Measurements from ENCODE around the gene PGAP6. TPM values are rescaled to one million over a fixed set of nuclear protein-coding genes. Genes with fewer than 3 reads are reported as not detected.
"Not testable (repeated sequence)": the region's sequence is repeated elsewhere in the genome, so short reads cannot be mapped to it uniquely, and the experiment has no call there.

Gene PGAP6
- total and polyA plus RNA-seq, 3 donors from 2014 or later: 121 to 265 (median 261) TPM

- no peaks in the 10 kb centered on the region for H3K9me3 ChIP-seq
- H3K4me3 ChIP-seq: no peak overlapping the region
- peak overlapping the region in 1 of 2 donors; percentile 41 for H3K27ac ChIP-seq
- intact Hi-C loops (cut with DNase I; ENCODE audit: low total_unique reads): no loop called here
- H3K27me3 ChIP-seq: no peaks in the 10 kb centered on the region
- no peak for DNase-seq
- no peaks in the 10 kb centered on the region for H3K36me3 ChIP-seq (ENCODE audit: low read depth, missing control alignments)
- 76 to 97% methylated on average over 7 to 16 of the region's 16 CpGs for WGBS, 2 donors
- H3K4me1 ChIP-seq: peaks cover 35% of the 10 kb centered on the region
- TF ChIP-seq CTCF (IDR thresholded peaks at IDR 0.05): no peak
- TF ChIP-seq POLR2A (IDR thresholded peaks at IDR 0.05): no peak
Observed at GRCh38 chr16:379183-379960, 2.4 kb downstream of the PGAP6 start.

- peak overlapping the region in 1 of 2 donors; percentile 41 for H3K27ac ChIP-seq
Observed at GRCh38 chr16:378821-379182, 3.0 kb downstream of the PGAP6 start.

GRCh38 chr16:378113-378820 lies 3.5 kb downstream of the PGAP6 start:
- 84 to 87% methylated on average over 32 to 36 of the region's 36 CpGs for WGBS, 2 donors
- H3K36me3 ChIP-seq (ENCODE audit: low read depth, missing control alignments); H3K9me3 ChIP-seq; DNase-seq; intact Hi-C loops (cut with DNase I; ENCODE audit: low total_unique reads); H3K27ac ChIP-seq; H3K27me3 ChIP-seq; H3K4me3 ChIP-seq: not testable (repeated sequence)
- peaks cover 26% of the 10 kb centered on the region for H3K4me1 ChIP-seq

More at GRCh38 chr16:378821-379182, 3.0 kb downstream of the PGAP6 start:
- no peaks in the 10 kb centered on the region for H3K36me3 ChIP-seq (ENCODE audit: low read depth, missing control alignments)
- H3K9me3 ChIP-seq: no peaks in the 10 kb centered on the region
- H3K27me3 ChIP-seq: no peaks in the 10 kb centered on the region
- H3K4me1 ChIP-seq: peaks cover 31% of the 10 kb centered on the region
- WGBS, 2 donors: 60 to 83% methylated on average over 2 to 14 of the region's 14 CpGs
- no peak for DNase-seq
- intact Hi-C loops (cut with DNase I; ENCODE audit: low total_unique reads): no loop called here
- H3K4me3 ChIP-seq: no peak overlapping the region
- TF ChIP-seq POLR2A (IDR thresholded peaks at IDR 0.05) (no peak), CTCF (IDR thresholded peaks at IDR 0.05) (no peak)

- no peak for TF ChIP-seq CTCF (IDR thresholded peaks at IDR 0.05)
- TF ChIP-seq POLR2A (IDR thresholded peaks at IDR 0.05): no peak
- H3K4me3 ChIP-seq: no peak overlapping the region
- no peak for DNase-seq
- H3K27me3 ChIP-seq: no peaks in the 10 kb centered on the region
- H3K36me3 ChIP-seq (ENCODE audit: low read depth, missing control alignments): no peaks in the 10 kb centered on the region
- peaks cover 22% of the 10 kb centered on the region for H3K4me1 ChIP-seq
- H3K9me3 ChIP-seq: no peaks in the 10 kb centered on the region
- intact Hi-C loops (cut with DNase I; ENCODE audit: low total_unique reads): no loop called here
- WGBS, 2 donors: 91 to 92% methylated on average over 31 to 42 of the region's 42 CpGs
- H3K27ac ChIP-seq: no peak overlapping the region
Observed at GRCh38 chr16:377419-377951, 4.3 kb downstream of the PGAP6 start.

GRCh38 chr16:376817-377418 lies 4.9 kb downstream of the PGAP6 start:
- TF ChIP-seq CTCF (IDR thresholded peaks at IDR 0.05): no peak
- no peak for TF ChIP-seq POLR2A (IDR thresholded peaks at IDR 0.05)
- Histone ChIP-seq H3K27me3 (no peaks in the 10 kb centered on the region), H3K4me1 (peaks cover 26% of the 10 kb centered on the region), H3K27ac (no peak overlapping the region), H3K36me3 (ENCODE audit: low read depth, missing control alignments) (no peaks in the 10 kb centered on the region), H3K4me3 (no peak overlapping the region), H3K9me3 (no peaks in the 10 kb centered on the region)
- intact Hi-C loops (cut with DNase I; ENCODE audit: low total_unique reads): no loop called here
- no peak for DNase-seq
- 91 to 97% methylated on average over 20 to 21 of the region's 26 CpGs for WGBS, 2 donors
